Vagina (tissue), 2 donors: ENCODE data around the gene AGPAT4. TPM values are rescaled to one million over a fixed set of nuclear protein-coding genes. Genes with fewer than 3 reads are reported as not detected.
A peak's percentile ranks its signal among the peaks of the same experiment; 100 is the strongest.

Source experiments
- DNase-seq, 2 donors: peaks; one replicate each; pipeline ENCODE4 v3.0.0-alpha.2; 2017; ENCODE audit errors: extremely low spot score in 2 of 2
- H3K27ac ChIP-seq: fragments of 200-600 bp; sonication (generic); one replicate; pipeline ENCODE4 v1.5.1; 2019
- H3K27me3 ChIP-seq: fragments of 200-600 bp; sonication (generic); one replicate; pipeline ENCODE4 v1.5.1; 2019
- H3K36me3 ChIP-seq, 2 donors: fragments of 200-600 bp; sonication (generic); one replicate each; pipeline ENCODE4 v1.5.1; 2017 to 2019
- H3K4me1 ChIP-seq: fragments of 200-600 bp; sonication (generic); one replicate; pipeline ENCODE4 v1.5.1; 2019
- H3K4me3 ChIP-seq, 2 donors: fragments of 200-600 bp; sonication (generic); 1 replicate in 1 of 2; 2 replicates in 1 of 2; pipeline ENCODE4 v1.5.1; 2016 to 2019
- H3K9me3 ChIP-seq: fragments of 200-600 bp; sonication (generic); one replicate; pipeline ENCODE4 v1.5.1; 2019
- CTCF ChIP-seq, 3 experiments: fragments of 450-650 bp in 2 of 3; fragments of 200-600 bp in 1 of 3; sonication (generic) in 1 of 3; IDR thresholded peaks; one replicate each; pipeline ENCODE4 v1.5.1; 2017 to 2019; ENCODE audit warnings: antibody characterized with exemption in 3 of 3, mild to moderate bottlenecking in 2 of 3, moderate library complexity in 2 of 3
- POLR2A ChIP-seq, 2 donors: fragments of 450-650 bp; IDR thresholded peaks; one replicate each; pipeline ENCODE4 v1.6.1; 2017; ENCODE audit warnings: antibody characterized with exemption in 2 of 2, mild to moderate bottlenecking in 2 of 2, moderate library complexity in 2 of 2
- POLR2AphosphoS5 ChIP-seq, 2 donors: sonication (generic); formaldehyde crosslinking; IDR thresholded peaks; one replicate each; pipeline ENCODE4 v1.9.0; 2017; ENCODE audit warnings: antibody characterized with exemption in 2 of 2, mild to moderate bottlenecking in 2 of 2, low read depth in 1 of 2; ENCODE audit not compliant: insufficient read depth in 1 of 2
- intact Hi-C: fragments of 100-400 bp; cut with DNase I; formaldehyde crosslinking; loops from one replicate; pipeline ENCODE4 v1.15.1; 2023
- total RNA-seq: library from RNA; depleted of rRNA; stranded (reverse); fragments of >200 nt; gene quantifications from one replicate; pipeline ENCODE4 v1.2.3, GENCODE V29; 2016

Gene AGPAT4
- total RNA-seq, 1 donor from 2014 or later = 6.9 TPM

- Histone ChIP-seq H3K27me3 (no peaks in the 10 kb centered on the region), H3K36me3 (no peaks in the 10 kb centered on the region), H3K4me1 (no peaks in the 10 kb centered on the region), H3K9me3 (no peaks in the 10 kb centered on the region), H3K4me3 (no peak overlapping the region), H3K27ac (no peak overlapping the region)
- TF ChIP-seq CTCF (IDR thresholded peaks at IDR 0.05) (no peak), POLR2A (IDR thresholded peaks at IDR 0.05) (no peak), POLR2AphosphoS5 (IDR thresholded peaks at IDR 0.05; ENCODE audit: insufficient read depth in 1 of 2, low read depth in 1 of 2) (no peak)
- DNase-seq = no peak
- intact Hi-C loops = no loop called here
Observed at GRCh38 chr6:161151660-161152526, 122.0 kb downstream of the AGPAT4 start.

- no peaks in the 10 kb centered on the region for H3K4me1 ChIP-seq
- H3K36me3 ChIP-seq = peaks cover 0 to 3% of the 10 kb centered on the region in 2 donors
Observed at GRCh38 chr6:161151059-161151645, 122.7 kb downstream of the AGPAT4 start.

GRCh38 chr6:161150566-161150965, 123.3 kb downstream of the AGPAT4 start:
- DNase-seq = no peak
- Histone ChIP-seq H3K36me3 (peaks cover 0 to 5% of the 10 kb centered on the region in 2 donors), H3K4me1 (no peaks in the 10 kb centered on the region), H3K27me3 (no peaks in the 10 kb centered on the region), H3K9me3 (no peaks in the 10 kb centered on the region), H3K27ac (no peak overlapping the region), H3K4me3 (no peak overlapping the region)
- intact Hi-C loops = no loop called here
- TF ChIP-seq POLR2A (IDR thresholded peaks at IDR 0.05) = no peak

More at GRCh38 chr6:161151059-161151645, 122.7 kb downstream of the AGPAT4 start:
- no peak for DNase-seq
- intact Hi-C loops = no loop called here
- TF ChIP-seq POLR2AphosphoS5 (IDR thresholded peaks at IDR 0.05; ENCODE audit: insufficient read depth in 1 of 2, low read depth in 1 of 2) = no peak
- TF ChIP-seq POLR2A (IDR thresholded peaks at IDR 0.05) = no peak
- TF ChIP-seq CTCF (IDR thresholded peaks at IDR 0.05) = no peak
- Histone ChIP-seq H3K9me3 (no peaks in the 10 kb centered on the region), H3K27me3 (no peaks in the 10 kb centered on the region), H3K4me3 (no peak overlapping the region), H3K27ac (no peak overlapping the region)

- H3K4me1 ChIP-seq = no peaks in the 10 kb centered on the region
- H3K9me3 ChIP-seq = no peaks in the 10 kb centered on the region
- H3K36me3 ChIP-seq = peaks cover 0 to 5% of the 10 kb centered on the region in 2 donors
- intact Hi-C loops = no loop called here
- no peaks in the 10 kb centered on the region for H3K27me3 ChIP-seq
- no peak for DNase-seq
- H3K27ac ChIP-seq = no peak overlapping the region
- H3K4me3 ChIP-seq = no peak overlapping the region
- TF ChIP-seq POLR2AphosphoS5 (IDR thresholded peaks at IDR 0.05; ENCODE audit: insufficient read depth in 1 of 2, low read depth in 1 of 2) (no peak), POLR2A (IDR thresholded peaks at IDR 0.05) (no peak), CTCF (IDR thresholded peaks at IDR 0.05) (no peak)
Observed at GRCh38 chr6:161150136-161150535, 123.7 kb downstream of the AGPAT4 start.

GRCh38 chr6:161143663-161144430, 130.0 kb downstream of the AGPAT4 start:
- Histone ChIP-seq H3K27me3 (no peaks in the 10 kb centered on the region), H3K27ac (no peak overlapping the region), H3K36me3 (peaks cover 0 to 5% of the 10 kb centered on the region in 2 donors), H3K4me3 (no peak overlapping the region), H3K4me1 (peaks cover 10% of the 10 kb centered on the region), H3K9me3 (no peaks in the 10 kb centered on the region)
- peak; percentile 46 to 79 for DNase-seq
- intact Hi-C loops = no loop called here
- TF ChIP-seq CTCF (IDR thresholded peaks at IDR 0.05) = no peak
- TF ChIP-seq POLR2A (IDR thresholded peaks at IDR 0.05) = no peak
- TF ChIP-seq POLR2AphosphoS5 (IDR thresholded peaks at IDR 0.05; ENCODE audit: insufficient read depth in 1 of 2, low read depth in 1 of 2) = no peak
